Measurements from ENCODE around the gene SH3RF1. TPM values are rescaled to one million over a fixed set of nuclear protein-coding genes. Genes with fewer than 3 reads are reported as not detected.

Gene SH3RF1
- total and polyA plus RNA-seq, 2 of the 13 experiments (the other 11 are each of a cell fraction or from before 2014, with no cell fraction given): 3.1 to 3.2 TPM

- ChIA-PET CTCF (ENCODE audit: low intra/inter-chr PET ratio, low total read pairs) (no interaction called here), POLR2A (interaction anchor here (1.3 kb wide), 1 partner anchor 71 kb away, joined by 4 read pairs; the partner anchor contains the start of gene CBR4)
- H2AFZ ChIP-seq (ENCODE audit: low read length): peak overlapping the region; percentile 42
- no peak overlapping the region for H3K4me3 ChIP-seq (replicated peaks in 1 of 3; ENCODE audit: insufficient read depth in 1 of 3, low read depth in 2 of 3, low read length in 3 of 3)
- BruUV-seq (replicated peaks): no TSS peak
- H3K4me1 ChIP-seq (ENCODE audit: insufficient read depth, low read length): peaks cover 22% of the 10 kb centered on the region
- no peak overlapping the region for H3K27ac ChIP-seq (ENCODE audit: extremely low read length, insufficient read depth, low read length)
- TF ChIP-seq GTF3A (CRISPR knock-in tag; conservative IDR thresholded peaks at IDR 0.05) (no peak), CENPT (CRISPR knock-in tag; IDR thresholded peaks at IDR 0.05; ENCODE audit: low read depth) (no peak), ZNF530 (CRISPR knock-in tag; IDR thresholded peaks at IDR 0.05; ENCODE audit: low read depth) (no peak)
- in situ Hi-C loops (cut with HindIII; ENCODE audit: extremely low pct_ligation_motif_present, low pct_unique_long_range_greater_than_20kb) (no loop called here), intact Hi-C loops (cut with micrococcal nuclease; ENCODE audit: unreplicated experiment) (loop anchor here (1.0 to 5.0 kb wide), 3 partner anchors 11 to 186 kb away; partner anchors contain the start of gene CBR4)
- ATAC-seq (no peak), DNase-seq (ENCODE audit: low spot score) (no peak), FAIRE-seq (no peak)
- H3K4me2 ChIP-seq (ENCODE audit: low read depth, low read length): no peak overlapping the region
- no peaks in the 10 kb centered on the region for H4K20me1 ChIP-seq (ENCODE audit: insufficient read depth, low read length)
- WGBS (ENCODE audit: low lambda C conversion rate): 29% methylated on average over 2 of the region's 2 CpGs
- no peaks in the 10 kb centered on the region for H3K9me3 ChIP-seq (ENCODE audit: low read length)
- no peaks in the 10 kb centered on the region for H3K27me3 ChIP-seq (ENCODE audit: control insufficient read depth in 1 of 2, insufficient read depth in 2 of 2, low read length in 2 of 2)
- H3K9ac ChIP-seq (ENCODE audit: insufficient read depth, low read depth, low read length): no peak overlapping the region
- H3K79me2 ChIP-seq (ENCODE audit: insufficient read depth, low read length): no peaks in the 10 kb centered on the region
- no peaks in the 10 kb centered on the region for H3K36me3 ChIP-seq (replicated peaks in 1 of 2; ENCODE audit: control insufficient read depth in 1 of 2, insufficient read depth in 2 of 2, low read length in 2 of 2)
Observed at GRCh38 chr4:169080981-169081380, 189.8 kb downstream of the SH3RF1 start.

- in situ Hi-C loops (cut with HindIII; ENCODE audit: extremely low pct_ligation_motif_present, low pct_unique_long_range_greater_than_20kb) (no loop called here), intact Hi-C loops (cut with micrococcal nuclease; ENCODE audit: unreplicated experiment) (loop anchor here (1.0 to 5.0 kb wide), 3 partner anchors 10 to 187 kb away; partner anchors contain the start of gene CBR4)
- Histone ChIP-seq H3K9me3 (ENCODE audit: low read length) (no peaks in the 10 kb centered on the region), H3K4me3 (replicated peaks in 1 of 3; ENCODE audit: insufficient read depth in 1 of 3, low read depth in 2 of 3, low read length in 3 of 3) (peak overlapping the region in 2 of 3 experiments; percentile 28 to 60; a peak in 4 of 6 replicates), H3K36me3 (replicated peaks in 1 of 2; ENCODE audit: control insufficient read depth in 1 of 2, insufficient read depth in 2 of 2, low read length in 2 of 2) (no peaks in the 10 kb centered on the region), H3K79me2 (ENCODE audit: insufficient read depth, low read length) (no peaks in the 10 kb centered on the region), H3K4me2 (ENCODE audit: low read depth, low read length) (peak overlapping the region; percentile 80), H4K20me1 (ENCODE audit: insufficient read depth, low read length) (no peaks in the 10 kb centered on the region), H3K4me1 (ENCODE audit: insufficient read depth, low read length) (peaks cover 22% of the 10 kb centered on the region), H3K9ac (ENCODE audit: insufficient read depth, low read depth, low read length) (peak overlapping the region; percentile 45; the same call in 1 of the 2 replicates), H3K27ac (ENCODE audit: extremely low read length, insufficient read depth, low read length) (no peak overlapping the region), H2AFZ (ENCODE audit: low read length) (no peak overlapping the region), H3K27me3 (ENCODE audit: control insufficient read depth in 1 of 2, insufficient read depth in 2 of 2, low read length in 2 of 2) (no peaks in the 10 kb centered on the region)
- 14% methylated on average over 13 of the region's 19 CpGs for WGBS (ENCODE audit: low lambda C conversion rate)
- ChIA-PET CTCF (ENCODE audit: low intra/inter-chr PET ratio, low total read pairs) (no interaction called here), POLR2A (interaction anchor here (1.2 to 2.1 kb wide), 4 partner anchors 9 to 70 kb away, joined by 3 to 17 read pairs (median 4); partner anchors contain the start of gene CBR4)
- peak; percentile 88 for DNase-seq (ENCODE audit: low spot score)
- ATAC-seq: peak; percentile 95
- no TSS peak for BruUV-seq (replicated peaks)
- FAIRE-seq: peak; percentile 62
- TF ChIP-seq MBNL3 (CRISPR knock-in tag; conservative IDR thresholded peaks at IDR 0.05) (no peak), GLI4 (CRISPR knock-in tag; IDR thresholded peaks at IDR 0.05; ENCODE audit: borderline replicate concordance) (no peak), GATAD1 (CRISPR knock-in tag; IDR thresholded peaks at IDR 0.05) (no peak), ZNF251 (CRISPR knock-in tag; IDR thresholded peaks at IDR 0.05) (no peak), KMT2A (CRISPR knock-in tag; IDR thresholded peaks at IDR 0.05) (no peak), ZBTB3 (CRISPR knock-in tag; IDR thresholded peaks at IDR 0.05; ENCODE audit: borderline replicate concordance, low read depth) (peak; percentile 49; the same call in 1 of the 2 replicates), ZNF3 (CRISPR knock-in tag; IDR thresholded peaks at IDR 0.05) (no peak), ZNF12 (CRISPR knock-in tag; IDR thresholded peaks at IDR 0.05) (0 out of 2 replicates have a peak, but pooled peaks have one; percentile 35), ZFP91 (CRISPR knock-in tag; IDR thresholded peaks at IDR 0.05; ENCODE audit: borderline replicate concordance) (no peak; the same call in 1 of the 2 replicates)
- TF ChIP-seq, protein P1, sequence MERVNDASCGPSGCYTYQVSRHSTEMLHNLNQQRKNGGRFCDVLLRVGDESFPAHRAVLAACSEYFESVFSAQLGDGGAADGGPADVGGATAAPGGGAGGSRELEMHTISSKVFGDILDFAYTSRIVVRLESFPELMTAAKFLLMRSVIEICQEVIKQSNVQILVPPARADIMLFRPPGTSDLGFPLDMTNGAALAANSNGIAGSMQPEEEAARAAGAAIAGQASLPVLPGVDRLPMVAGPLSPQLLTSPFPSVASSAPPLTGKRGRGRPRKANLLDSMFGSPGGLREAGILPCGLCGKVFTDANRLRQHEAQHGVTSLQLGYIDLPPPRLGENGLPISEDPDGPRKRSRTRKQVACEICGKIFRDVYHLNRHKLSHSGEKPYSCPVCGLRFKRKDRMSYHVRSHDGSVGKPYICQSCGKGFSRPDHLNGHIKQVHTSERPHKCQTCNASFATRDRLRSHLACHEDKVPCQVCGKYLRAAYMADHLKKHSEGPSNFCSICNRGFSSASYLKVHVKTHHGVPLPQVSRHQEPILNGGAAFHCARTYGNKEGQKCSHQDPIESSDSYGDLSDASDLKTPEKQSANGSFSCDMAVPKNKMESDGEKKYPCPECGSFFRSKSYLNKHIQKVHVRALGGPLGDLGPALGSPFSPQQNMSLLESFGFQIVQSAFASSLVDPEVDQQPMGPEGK (CRISPR knock-in tag; IDR thresholded peaks at IDR 0.05): peak; percentile 69
Observed at GRCh38 chr4:169079942-169080827, 190.6 kb downstream of the SH3RF1 start.

All from HepG2 (cell line).